Panc1 (cell line): ENCODE measurements around the gene RADIL. TPM values are rescaled to one million over a fixed set of nuclear protein-coding genes. Genes with fewer than 3 reads are reported as not detected.

Experiments used
- ATAC-seq: fragments of 200-7000 bp; cut with Tn5 transposase; 2 replicates; pipeline ENCODE4 v1.9.1; 2020; ENCODE audit warnings: mild to moderate bottlenecking, moderate library complexity
- BruUV-seq: library from RNA; stranded (reverse); fragments of 400-500 nt; replicated peaks from 2 replicates; lab custom pipeline; 2021; lab: Mats Ljungman, UMichigan
- CTCF ChIA-PET: fragments of 300-600 bp; sonication (Branson Sonifier 250); formaldehyde crosslinking; loops from one replicate; lab custom pipeline; 2022; ENCODE audit warnings: antibody characterized with exemption; lab: Charles Lee
- POLR2A ChIA-PET: fragments of 300-600 bp; sonication (Branson Sonifier 250); formaldehyde crosslinking; loops from one replicate; lab custom pipeline; 2022; ENCODE audit warnings: antibody characterized with exemption; lab: Charles Lee
- DNase-seq: peaks from one replicate; pipeline ENCODE4 v3.0.0-alpha.2; 2010; ENCODE audit warnings: low read depth, low spot score
- H3K27ac ChIP-seq: 2 replicates; pipeline ENCODE4 v1.5.1; 2011; ENCODE audit warnings: mild to moderate bottlenecking, low read length, inconsistent platforms
- H3K27me3 ChIP-seq: fragments of 200-500 bp; sonication (Bioruptor generic); 2 replicates; pipeline ENCODE4 v1.6.0; 2014; ENCODE audit warnings: low read length, inconsistent platforms; ENCODE audit not compliant: control insufficient read depth, insufficient read depth
- H3K36me3 ChIP-seq: fragments of 200-500 bp; sonication (Bioruptor generic); 2 replicates; pipeline ENCODE4 v1.5.1; 2014; ENCODE audit warnings: inconsistent platforms, mild to moderate bottlenecking, low read length, moderate library complexity; ENCODE audit not compliant: control insufficient read depth, insufficient read depth
- H3K4me1 ChIP-seq: 2 replicates; pipeline ENCODE4 v1.5.1; 2011; ENCODE audit warnings: inconsistent platforms, mild to moderate bottlenecking, low read length, moderate library complexity; ENCODE audit not compliant: control insufficient read depth, insufficient read depth
- H3K4me3 ChIP-seq, 2 experiments: 2 replicates each; pipeline ENCODE4 v1.5.1; 2011 to 2012; ENCODE audit warnings: low read depth in 2 of 2, low read length in 2 of 2, mild to moderate bottlenecking in 2 of 2, inconsistent platforms in 1 of 2, moderate library complexity in 1 of 2
- H3K9me3 ChIP-seq: fragments of 200-500 bp; sonication (Bioruptor generic); 2 replicates; pipeline ENCODE4 v1.5.1; 2014; ENCODE audit warnings: low read depth, mild to moderate bottlenecking, inconsistent platforms, low read length, moderate library complexity; ENCODE audit not compliant: control insufficient read depth, insufficient read depth
- POLR2AphosphoS5 ChIP-seq: IDR thresholded peaks from 2 replicates; pipeline ENCODE4 v1.6.1; 2012; ENCODE audit warnings: mild to moderate bottlenecking, low read depth, low read length, moderate library complexity
- SIN3A ChIP-seq: IDR thresholded peaks from 2 replicates; pipeline ENCODE4 v1.6.1; 2012; ENCODE audit warnings: low read depth, mild to moderate bottlenecking, low read length, moderate library complexity, borderline replicate concordance; ENCODE audit not compliant: insufficient read depth
- TCF7L2 ChIP-seq: IDR thresholded peaks from 2 replicates; pipeline ENCODE4 v1.6.1; 2011; ENCODE audit warnings: mild to moderate bottlenecking, low read depth, low read length, inconsistent platforms
- in situ Hi-C: cut with HindIII; loops from 2 replicates; pipeline ENCODE4 v1.10.0; 2016; ENCODE audit warnings: low sequenced_read_pairs, low pct_unique_long_range_greater_than_20kb
- intact Hi-C: fragments of 100-400 bp; cut with micrococcal nuclease; formaldehyde crosslinking; loops from one replicate; pipeline ENCODE4 v1.10.0; 2022; ENCODE audit not compliant: unreplicated experiment
- total RNA-seq: library from RNA; stranded (reverse); gene quantifications from one replicate; pipeline ENCODE4 v1.2.1, GENCODE V29; 2021; ENCODE audit not compliant: unreplicated experiment
- TF ChIP-seq, protein P1 (sequence below), 2 experiments: IDR thresholded peaks; 2 replicates each; pipeline ENCODE4 v1.6.1; 2011 to 2012; ENCODE audit warnings: low read depth in 2 of 2, control low read depth in 1 of 2, low read length in 1 of 2, mild to moderate bottlenecking in 1 of 2, moderate library complexity in 1 of 2; ENCODE audit not compliant: insufficient read depth in 1 of 2
- TF ChIP-seq, protein P2 (sequence below): fragments of 450-650 bp; IDR thresholded peaks from 2 replicates; pipeline ENCODE4 v1.5.1; 2017; ENCODE audit warnings: mild to moderate bottlenecking

RADIL gene
- total RNA-seq, 1 experiment from 2014 or later, result 1.3 TPM

DNA sequence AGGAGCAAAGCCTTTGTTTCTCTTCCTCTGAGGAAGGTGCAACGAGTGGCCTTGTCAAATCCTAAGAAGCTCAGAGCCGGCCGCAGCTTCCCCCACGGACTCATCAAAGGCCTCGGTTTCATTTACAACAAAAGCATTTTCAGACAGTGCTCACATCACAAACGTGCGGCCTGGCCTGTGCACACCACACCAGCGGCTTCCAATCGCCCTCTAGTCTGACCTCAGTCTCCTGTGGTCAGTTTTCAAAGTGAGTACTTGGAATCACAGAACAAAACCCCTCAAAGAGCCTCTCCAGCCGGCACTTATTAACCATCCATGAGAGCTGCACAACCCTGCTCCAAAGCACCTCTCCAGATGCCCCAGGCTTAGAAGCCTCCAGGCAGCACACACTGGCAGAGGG lies 3.3 kb downstream of the RADIL start:
- Histone ChIP-seq H3K9me3 (no peaks in the 10 kb centered on the region), H3K4me1 (peaks cover 2% of the 10 kb centered on the region; the same call in 1 of the 2 replicates), H3K27me3 (no peaks in the 10 kb centered on the region), H3K27ac (no peak overlapping the region), H3K36me3 (no peaks in the 10 kb centered on the region), H3K4me3 (no peak overlapping the region)
- BruUV-seq, result no TSS peak
- DNase-seq (no peak), ATAC-seq (peak; percentile 24; the same call in 1 of the 2 replicates)
- POLR2A ChIA-PET, result no interaction called here
- CTCF ChIA-PET, result no interaction called here
- TF ChIP-seq SIN3A, result no peak
- TF ChIP-seq POLR2AphosphoS5, result no peak
- no peak for TF ChIP-seq TCF7L2
- TF ChIP-seq, protein P1, sequence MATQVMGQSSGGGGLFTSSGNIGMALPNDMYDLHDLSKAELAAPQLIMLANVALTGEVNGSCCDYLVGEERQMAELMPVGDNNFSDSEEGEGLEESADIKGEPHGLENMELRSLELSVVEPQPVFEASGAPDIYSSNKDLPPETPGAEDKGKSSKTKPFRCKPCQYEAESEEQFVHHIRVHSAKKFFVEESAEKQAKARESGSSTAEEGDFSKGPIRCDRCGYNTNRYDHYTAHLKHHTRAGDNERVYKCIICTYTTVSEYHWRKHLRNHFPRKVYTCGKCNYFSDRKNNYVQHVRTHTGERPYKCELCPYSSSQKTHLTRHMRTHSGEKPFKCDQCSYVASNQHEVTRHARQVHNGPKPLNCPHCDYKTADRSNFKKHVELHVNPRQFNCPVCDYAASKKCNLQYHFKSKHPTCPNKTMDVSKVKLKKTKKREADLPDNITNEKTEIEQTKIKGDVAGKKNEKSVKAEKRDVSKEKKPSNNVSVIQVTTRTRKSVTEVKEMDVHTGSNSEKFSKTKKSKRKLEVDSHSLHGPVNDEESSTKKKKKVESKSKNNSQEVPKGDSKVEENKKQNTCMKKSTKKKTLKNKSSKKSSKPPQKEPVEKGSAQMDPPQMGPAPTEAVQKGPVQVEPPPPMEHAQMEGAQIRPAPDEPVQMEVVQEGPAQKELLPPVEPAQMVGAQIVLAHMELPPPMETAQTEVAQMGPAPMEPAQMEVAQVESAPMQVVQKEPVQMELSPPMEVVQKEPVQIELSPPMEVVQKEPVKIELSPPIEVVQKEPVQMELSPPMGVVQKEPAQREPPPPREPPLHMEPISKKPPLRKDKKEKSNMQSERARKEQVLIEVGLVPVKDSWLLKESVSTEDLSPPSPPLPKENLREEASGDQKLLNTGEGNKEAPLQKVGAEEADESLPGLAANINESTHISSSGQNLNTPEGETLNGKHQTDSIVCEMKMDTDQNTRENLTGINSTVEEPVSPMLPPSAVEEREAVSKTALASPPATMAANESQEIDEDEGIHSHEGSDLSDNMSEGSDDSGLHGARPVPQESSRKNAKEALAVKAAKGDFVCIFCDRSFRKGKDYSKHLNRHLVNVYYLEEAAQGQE (IDR thresholded peaks at IDR 0.05; ENCODE audit: insufficient read depth in 1 of 2, low read depth in 2 of 2, low read length in 1 of 2), result no peak
- TF ChIP-seq, protein P2, sequence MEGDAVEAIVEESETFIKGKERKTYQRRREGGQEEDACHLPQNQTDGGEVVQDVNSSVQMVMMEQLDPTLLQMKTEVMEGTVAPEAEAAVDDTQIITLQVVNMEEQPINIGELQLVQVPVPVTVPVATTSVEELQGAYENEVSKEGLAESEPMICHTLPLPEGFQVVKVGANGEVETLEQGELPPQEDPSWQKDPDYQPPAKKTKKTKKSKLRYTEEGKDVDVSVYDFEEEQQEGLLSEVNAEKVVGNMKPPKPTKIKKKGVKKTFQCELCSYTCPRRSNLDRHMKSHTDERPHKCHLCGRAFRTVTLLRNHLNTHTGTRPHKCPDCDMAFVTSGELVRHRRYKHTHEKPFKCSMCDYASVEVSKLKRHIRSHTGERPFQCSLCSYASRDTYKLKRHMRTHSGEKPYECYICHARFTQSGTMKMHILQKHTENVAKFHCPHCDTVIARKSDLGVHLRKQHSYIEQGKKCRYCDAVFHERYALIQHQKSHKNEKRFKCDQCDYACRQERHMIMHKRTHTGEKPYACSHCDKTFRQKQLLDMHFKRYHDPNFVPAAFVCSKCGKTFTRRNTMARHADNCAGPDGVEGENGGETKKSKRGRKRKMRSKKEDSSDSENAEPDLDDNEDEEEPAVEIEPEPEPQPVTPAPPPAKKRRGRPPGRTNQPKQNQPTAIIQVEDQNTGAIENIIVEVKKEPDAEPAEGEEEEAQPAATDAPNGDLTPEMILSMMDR, result no peak
- intact Hi-C loops, result no loop called here
- in situ Hi-C loops, result no loop called here

DNA sequence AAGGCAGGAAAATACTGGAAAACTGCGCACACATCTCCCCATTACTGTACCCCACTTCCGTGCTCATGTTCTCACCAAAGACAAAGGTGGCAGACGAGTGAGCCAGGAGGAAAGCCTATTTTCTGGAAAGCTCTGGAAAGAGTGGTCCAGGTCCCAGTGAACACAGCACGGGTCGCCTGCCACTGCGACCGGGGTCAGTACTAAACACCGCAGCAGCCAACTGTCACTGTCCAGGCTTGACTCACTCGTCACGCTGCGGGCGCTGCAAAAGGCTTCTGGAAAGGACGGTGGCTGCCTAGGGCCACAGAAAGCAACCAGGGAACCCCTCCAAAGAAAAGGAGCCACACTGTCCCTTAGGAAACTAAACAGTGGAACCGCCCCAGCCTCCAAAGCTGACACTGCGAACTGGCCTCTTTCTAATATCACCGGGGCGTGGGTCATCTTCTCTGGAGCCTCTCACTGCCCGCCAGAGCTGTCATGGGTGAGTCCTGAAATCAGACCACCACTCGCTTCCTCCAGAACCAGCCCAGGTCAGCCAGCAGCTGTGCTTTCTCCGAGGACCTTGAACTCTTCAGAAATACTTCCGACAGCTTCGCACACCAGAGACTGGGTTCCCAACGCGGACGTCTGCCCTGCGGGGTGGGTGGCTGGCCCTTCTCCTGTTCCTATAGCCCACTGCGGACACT lies 4.0 kb downstream of the RADIL start:
- in situ Hi-C loops, result no loop called here
- POLR2A ChIA-PET, result no interaction called here

More for the DNA sequence above, 4.0 kb downstream of the RADIL start:
- Histone ChIP-seq H3K4me3 (no peak overlapping the region), H3K36me3 (no peaks in the 10 kb centered on the region), H3K9me3 (no peaks in the 10 kb centered on the region), H3K4me1 (peaks cover 2% of the 10 kb centered on the region; the same call in 1 of the 2 replicates), H3K27ac (no peak overlapping the region), H3K27me3 (no peaks in the 10 kb centered on the region)
- intact Hi-C loops, result no loop called here
- no peak for DNase-seq
- TF ChIP-seq TCF7L2, result no peak
- TF ChIP-seq, protein P1 (IDR thresholded peaks at IDR 0.05; ENCODE audit: insufficient read depth in 1 of 2, low read depth in 2 of 2, low read length in 1 of 2), result no peak
- TF ChIP-seq, protein P2, result no peak
- no peak for TF ChIP-seq POLR2AphosphoS5
- TF ChIP-seq SIN3A, result no peak
- CTCF ChIA-PET, result no interaction called here
- ATAC-seq, result peak; percentile 17; the same call in 1 of the 2 replicates
- BruUV-seq, result no TSS peak
